Stimulated activated CD4-positive, alpha-beta T cell treated with anti-CD3 and anti-CD28 coated beads, Interleukin-4, amount 100 ng/mL, for 4 hours (primary cell): ENCODE measurements around the gene COQ2.
"Not testable (repeated sequence)": the region's sequence is repeated elsewhere in the genome, so short reads cannot be mapped to it uniquely, and the experiment has no call there.

Experiments
- DNase-seq, 2 experiments: peaks; one replicate each; pipeline ENCODE4 v3.0.0-alpha.2; 2020

Gene COQ2

DNA sequence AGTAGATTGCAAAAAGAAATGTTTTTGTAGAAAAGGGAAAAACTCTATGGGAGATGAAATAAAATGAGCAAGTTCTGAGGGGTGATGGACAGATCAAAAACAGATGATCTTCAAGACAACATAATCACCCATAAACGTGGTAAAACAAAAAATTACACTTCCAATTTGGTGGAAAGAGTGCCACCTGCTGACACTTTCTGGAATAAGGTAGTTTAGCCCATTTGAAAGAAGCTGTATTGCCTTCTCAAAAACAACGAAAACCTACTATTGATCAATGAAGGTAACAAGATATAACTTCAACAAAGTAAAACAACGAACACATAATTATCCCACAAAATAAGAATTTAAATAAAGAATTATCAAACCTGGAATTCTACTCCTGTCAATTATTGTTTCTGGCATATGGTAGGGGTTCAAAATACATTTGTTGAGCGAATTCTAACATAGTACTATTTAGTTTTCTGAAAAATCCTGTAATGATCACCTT, 2.5 kb downstream of the COQ2 start:
- peak; percentile 15 to 34 for DNase-seq

DNA sequence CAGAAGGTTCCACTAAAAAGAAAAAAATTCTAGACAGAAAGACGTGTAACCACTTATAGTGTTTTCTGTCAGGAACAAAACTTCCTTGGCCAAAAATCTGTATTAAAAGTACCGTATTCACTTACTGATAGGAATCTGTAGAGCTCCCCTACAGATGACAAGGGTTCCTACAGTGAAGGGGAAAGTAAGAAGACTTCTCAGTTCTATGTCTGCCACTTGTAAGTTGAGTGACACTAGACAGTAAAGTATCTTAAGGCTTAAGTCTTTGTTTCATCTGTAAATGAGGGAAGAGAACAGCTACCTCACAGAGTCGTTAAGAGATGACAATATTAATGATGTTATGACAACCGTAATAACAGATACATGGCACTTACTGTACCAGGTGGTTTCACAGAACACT, 3.3 kb downstream of the COQ2 start:
- no peak for DNase-seq

GRCh38 chr4:83276299-83277040, 8.1 kb downstream of the COQ2 start:
- no peak for DNase-seq

- DNase-seq: not testable (repeated sequence)
These were observed 10.7 kb downstream of the COQ2 start for GRCh38 chr4:83273926-83274325.

- no peak for DNase-seq
These were observed 11.7 kb downstream of the COQ2 start for GRCh38 chr4:83272900-83273299.

GRCh38 chr4:83269256-83269655, 15.3 kb downstream of the COQ2 start:
- no peak for DNase-seq

GRCh38 chr4:83268491-83268890, 16.1 kb downstream of the COQ2 start:
- DNase-seq: no peak

GRCh38 chr4:83267830-83268475, 16.6 kb downstream of the COQ2 start:
- DNase-seq: no peak

GRCh38 chr4:83267121-83267829, 17.3 kb downstream of the COQ2 start:
- DNase-seq: no peak

GRCh38 chr4:83266689-83267088, 17.9 kb downstream of the COQ2 start:
- no peak for DNase-seq

GRCh38 chr4:83263106-83263505, 21.5 kb downstream of the COQ2 start:
- DNase-seq: no peak

DNA sequence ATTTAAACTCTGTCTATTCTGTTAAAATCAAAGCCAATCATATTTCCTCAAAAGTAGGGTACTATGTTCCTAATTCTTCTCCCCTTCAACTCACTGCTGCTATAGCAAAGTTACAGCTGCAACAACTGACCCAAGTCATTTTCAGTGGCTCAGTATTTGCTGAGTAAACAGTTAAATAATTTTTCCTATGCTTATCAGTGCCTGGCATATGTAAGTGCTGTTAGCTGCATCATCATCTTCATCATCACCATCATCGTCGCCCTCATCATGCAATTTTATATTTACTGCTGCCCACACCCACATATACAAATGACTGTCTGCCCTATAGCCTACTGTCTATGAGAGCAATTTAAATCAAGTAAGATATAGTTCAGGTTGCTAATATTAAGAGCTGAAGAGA, 21.9 kb downstream of the COQ2 start:
- no peak for DNase-seq

- DNase-seq: no peak
These were observed 23.3 kb downstream of the COQ2 start for GRCh38 chr4:83261307-83261706.

DNA sequence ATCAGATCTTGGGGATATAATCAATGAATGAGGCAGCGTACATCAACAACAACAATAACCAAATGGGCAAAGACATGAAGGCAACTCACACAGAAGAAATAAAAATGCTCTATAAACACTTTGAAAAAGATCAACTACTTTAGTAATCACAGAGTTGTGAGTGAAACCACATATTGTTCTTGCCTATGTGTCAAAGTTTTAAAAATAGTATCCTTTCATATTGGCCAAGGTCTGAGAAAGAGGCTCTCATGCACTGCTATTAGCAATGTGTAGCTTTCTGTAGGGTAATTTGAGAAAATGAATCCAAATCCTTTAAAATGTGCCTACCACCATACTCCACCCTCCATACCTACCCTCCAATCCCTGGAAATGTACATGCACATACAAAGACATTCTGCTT, 25.0 kb downstream of the COQ2 start:
- no peak for DNase-seq

DNA sequence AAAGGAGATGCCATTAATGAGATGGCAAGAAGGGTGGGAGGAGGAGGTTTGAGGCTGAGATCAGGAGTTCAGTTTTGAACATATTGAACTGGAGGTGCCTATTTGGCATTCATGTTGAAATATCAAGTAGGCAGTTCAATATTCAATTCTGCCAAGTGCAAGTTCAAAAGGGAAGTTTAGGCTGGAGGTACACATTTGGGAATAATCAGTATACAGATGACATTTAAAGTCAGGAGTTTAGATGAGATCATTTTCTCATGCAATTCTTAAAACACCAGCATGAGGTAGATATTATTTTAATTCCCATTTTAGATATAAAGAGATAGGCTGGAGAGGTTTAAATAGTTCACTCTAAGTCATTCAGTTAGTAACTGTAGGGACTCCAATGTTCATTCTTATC, 26.1 kb downstream of the COQ2 start:
- DNase-seq: no peak

DNA sequence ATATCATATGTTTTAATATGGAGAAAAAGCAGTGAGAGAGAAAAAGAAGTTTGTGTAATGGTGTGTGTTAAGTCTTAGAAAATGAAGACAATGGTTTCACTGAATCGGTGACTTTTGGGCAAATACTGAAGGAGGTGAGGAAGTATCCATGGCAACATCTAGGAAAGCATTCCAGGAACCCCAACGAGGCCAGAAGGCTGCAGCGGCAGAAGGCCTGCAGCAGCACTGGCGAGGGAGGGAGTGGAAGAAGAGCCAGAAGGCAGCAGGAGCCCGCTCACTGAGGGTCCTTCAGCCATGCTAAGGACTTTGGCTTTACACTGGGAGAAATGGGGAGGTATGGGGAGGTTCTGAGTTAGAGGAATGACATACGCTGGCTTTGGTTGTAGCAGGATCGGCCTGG, 26.8 kb downstream of the COQ2 start:
- no peak for DNase-seq

DNA sequence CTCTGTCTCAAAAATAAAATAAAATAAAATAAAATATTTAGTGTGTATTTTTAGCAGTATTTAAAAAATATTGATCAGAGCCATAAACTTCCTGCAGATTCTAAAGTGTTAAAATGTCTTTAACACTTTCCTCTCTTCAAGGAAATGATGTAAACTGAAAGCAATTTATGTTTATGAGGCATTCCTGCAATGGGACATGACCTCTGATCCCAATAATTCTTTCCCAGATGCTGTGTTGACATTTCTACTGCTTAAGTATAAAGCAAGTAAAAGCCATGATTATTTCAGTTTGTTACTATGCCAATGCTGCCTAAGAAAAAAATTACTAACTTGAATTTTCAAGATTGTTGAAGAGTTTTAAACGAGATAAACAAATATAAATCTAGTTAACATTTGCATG, 29.0 kb downstream of the COQ2 start:
- no peak for DNase-seq

- DNase-seq: peak; percentile 49 to 71
These were observed 31.7 kb downstream of the COQ2 start for GRCh38 chr4:83252782-83253405.

GRCh38 chr4:83251447-83251830, 33.2 kb downstream of the COQ2 start:
- no peak for DNase-seq

GRCh38 chr4:83250687-83251446, 33.7 kb downstream of the COQ2 start:
- no peak for DNase-seq

GRCh38 chr4:83248486-83248885, 36.1 kb downstream of the COQ2 start:
- no peak for DNase-seq
